HG03108 (cell line): ENCODE measurements around the gene ORM1.
"Not testable (repeated sequence)": the region's sequence is repeated elsewhere in the genome, so short reads cannot be mapped to it uniquely, and the experiment has no call there.

Source experiments
- ATAC-seq: cut with Tn5 transposase; IDR thresholded peaks from one replicate; pipeline ENCODE4 v1.9.1; 2021; ENCODE audit warnings: moderate library complexity; ENCODE audit not compliant: unreplicated experiment

Gene ORM1

GRCh38 chr9:114304416-114305188 is 18.3 kb upstream of the ORM1 start:
- ATAC-seq: no peak

- ATAC-seq: no peak
Measured at GRCh38 chr9:114307899-114308267, 15.0 kb upstream of the ORM1 start.

DNA sequence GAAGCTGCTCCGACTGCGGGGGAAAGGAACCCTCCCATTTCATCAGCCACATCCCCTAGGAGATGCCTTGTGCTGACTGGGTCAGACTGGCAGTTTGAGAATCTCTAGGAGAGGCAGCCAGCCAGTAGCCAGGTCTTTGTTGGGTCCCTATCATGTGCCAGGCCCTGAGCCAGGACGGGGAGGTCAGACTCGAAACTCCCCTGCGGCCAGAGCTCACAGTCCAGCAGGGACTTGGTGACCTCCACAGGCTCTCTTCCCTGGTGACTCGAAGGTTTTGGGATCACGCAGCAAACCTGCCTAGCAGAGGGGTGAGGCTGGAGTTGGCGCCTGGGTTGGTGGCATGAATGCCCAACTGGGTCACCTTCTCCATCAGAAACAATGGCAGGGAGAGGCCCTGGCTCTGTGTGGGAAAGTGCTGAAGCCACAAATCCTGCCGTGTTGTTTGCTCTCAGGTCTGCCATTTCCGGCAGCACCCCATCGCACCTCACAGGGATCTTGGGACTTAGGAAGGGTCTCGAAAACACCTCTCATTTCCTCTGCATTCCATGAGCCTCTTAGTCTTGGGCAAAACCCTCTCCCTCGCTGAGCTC is 14.4 kb upstream of the ORM1 start:
- no peak for ATAC-seq

GRCh38 chr9:114309096-114309495 is 13.8 kb upstream of the ORM1 start:
- no peak for ATAC-seq

- ATAC-seq: no peak
Measured at GRCh38 chr9:114310471-114311450, 12.1 kb upstream of the ORM1 start.

GRCh38 chr9:114311571-114312512 is 11.1 kb upstream of the ORM1 start:
- no peak for ATAC-seq

- no peak for ATAC-seq
Measured at GRCh38 chr9:114312513-114312875, 10.4 kb upstream of the ORM1 start.

DNA sequence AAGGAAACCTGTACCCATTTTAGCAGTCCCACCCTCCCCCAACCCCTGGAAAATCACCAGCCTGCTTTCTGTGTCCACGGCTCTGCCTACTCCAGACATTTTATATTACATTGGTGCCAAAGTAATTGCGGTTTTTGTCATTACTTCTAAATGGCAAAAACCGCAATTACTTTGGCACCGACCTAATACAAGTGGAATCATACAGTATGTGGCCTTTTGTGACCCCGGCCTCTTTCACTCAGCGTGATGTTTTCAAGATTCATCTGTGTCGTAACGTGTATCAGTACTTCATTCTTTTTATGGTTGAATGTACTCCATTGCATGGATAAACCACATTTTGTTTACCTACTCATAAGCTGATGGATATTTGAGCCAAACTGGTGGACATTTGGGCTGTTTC is 9.7 kb upstream of the ORM1 start:
- ATAC-seq: no peak

DNA sequence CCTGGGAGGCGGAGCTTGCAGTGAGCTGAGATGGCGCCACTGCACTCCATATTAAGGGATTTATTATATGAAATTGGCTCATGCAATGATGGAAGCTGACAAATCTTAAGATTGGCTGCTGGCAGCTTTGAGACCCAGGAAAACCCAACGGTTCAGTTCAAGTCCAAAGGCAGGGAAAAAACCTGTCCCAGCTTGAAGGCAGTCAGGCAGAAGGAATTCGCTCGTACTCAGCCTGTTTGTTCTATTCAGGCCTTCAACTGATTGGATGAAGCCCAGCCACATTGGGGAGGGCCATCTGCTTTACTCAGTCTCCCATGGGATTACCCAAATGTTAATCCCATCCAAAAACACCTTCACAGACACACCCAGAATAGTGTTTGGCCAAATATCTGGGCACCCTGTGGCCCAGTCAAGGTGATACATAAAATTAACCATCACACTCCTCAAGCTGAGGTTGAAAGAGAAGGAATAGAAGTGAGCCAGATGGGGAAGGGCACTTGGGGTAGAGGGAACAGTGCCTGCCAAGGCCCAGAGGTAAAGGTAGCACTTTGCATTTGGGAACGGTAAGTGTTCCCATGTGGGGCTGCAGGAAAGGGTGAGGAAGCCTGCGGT is 8.5 kb upstream of the ORM1 start:
- no peak for ATAC-seq

DNA sequence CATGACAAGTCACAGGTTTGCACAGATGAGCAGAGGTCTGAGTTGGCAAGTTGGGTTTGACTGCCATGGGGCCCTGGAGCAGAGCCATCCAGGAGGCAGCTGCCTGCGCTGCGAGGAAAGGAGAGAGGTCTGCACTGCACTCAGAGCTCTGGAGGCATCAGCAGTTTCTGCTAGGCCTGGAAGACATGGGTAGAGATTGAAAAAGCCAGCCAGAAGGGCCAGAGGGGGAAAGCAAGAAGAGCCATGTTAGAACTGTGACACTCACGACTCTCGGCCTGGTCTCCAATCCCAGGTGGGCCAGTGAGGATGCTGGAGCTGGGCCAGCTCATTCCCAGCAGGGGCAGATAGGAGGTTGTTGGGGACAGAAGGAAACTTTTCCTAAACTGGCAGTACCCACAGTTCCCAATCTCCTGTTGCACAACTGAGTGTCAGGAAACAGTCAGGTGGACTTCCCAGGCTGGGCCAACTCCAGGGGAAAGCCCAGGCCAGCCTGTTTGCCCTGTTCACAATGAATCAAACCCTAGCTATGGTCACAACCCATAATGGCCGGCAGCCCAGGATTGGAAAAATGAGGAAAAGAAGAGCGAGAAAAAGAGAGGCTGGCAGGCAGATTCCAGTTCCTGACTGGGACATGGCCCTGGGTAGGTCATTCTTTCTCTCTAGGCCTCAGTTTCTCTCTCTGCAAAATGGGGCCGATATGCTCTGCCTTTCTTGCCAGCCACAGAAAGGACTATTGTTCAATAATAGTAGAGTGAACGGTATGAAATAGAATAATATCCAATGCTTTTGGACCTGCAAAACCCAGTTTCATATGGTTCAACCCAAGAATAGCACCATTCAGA is 7.8 kb upstream of the ORM1 start:
- ATAC-seq: no peak

GRCh38 chr9:114315723-114316363 is 7.1 kb upstream of the ORM1 start:
- no peak for ATAC-seq

GRCh38 chr9:114316605-114317230 is 6.2 kb upstream of the ORM1 start:
- ATAC-seq: no peak

DNA sequence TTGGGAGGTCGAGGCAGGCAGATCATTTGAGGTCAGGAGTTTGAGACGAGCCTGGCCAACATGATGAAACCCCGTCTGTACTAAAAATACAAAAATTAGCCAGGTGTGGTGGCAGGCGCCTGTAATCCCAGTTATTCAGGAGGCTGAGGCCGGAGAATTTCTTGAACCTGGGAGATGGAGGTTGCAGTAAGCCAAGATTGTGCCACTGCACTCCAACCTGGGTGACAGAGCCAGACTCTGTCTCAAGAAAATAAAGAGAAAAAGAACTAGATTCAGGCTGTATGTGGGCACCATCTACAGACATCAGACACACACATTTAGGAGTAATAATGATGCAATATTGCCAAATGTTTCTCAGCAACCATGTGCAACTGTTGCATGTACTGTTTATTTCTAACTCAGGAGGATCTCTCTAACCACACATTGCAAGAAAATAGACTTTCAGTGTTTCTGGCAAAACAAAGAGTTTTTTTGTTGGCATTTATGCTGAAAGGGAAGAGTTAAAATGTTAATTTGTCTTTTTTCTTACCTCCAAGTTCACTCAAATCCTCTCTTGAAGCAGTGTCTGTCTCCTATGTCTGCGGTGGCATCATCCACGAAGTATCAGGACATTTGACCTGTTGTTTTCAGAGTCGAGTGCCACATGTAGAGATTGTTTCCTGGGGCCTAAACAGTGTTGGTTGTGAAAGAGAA is 5.1 kb upstream of the ORM1 start:
- no peak for ATAC-seq

DNA sequence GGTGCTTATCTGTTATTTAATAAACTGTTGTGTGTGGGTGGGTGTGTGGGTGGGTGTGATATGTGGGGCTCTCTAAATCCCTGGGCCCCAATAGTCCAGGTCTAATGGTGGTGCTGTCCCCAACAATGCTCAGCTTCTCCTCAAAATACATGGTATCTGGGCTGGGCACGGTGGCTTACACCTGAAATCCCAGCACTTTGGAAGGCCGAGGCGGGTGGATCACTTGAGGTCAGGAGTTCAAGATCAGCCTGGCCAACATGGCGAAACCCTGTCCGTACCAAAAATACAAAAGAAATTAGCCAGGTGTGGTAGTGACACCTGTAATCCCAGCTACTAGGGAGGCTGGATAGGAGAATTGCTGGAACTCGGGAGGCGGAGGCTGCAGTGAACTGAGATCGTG is 4.5 kb upstream of the ORM1 start:
- ATAC-seq: no peak

DNA sequence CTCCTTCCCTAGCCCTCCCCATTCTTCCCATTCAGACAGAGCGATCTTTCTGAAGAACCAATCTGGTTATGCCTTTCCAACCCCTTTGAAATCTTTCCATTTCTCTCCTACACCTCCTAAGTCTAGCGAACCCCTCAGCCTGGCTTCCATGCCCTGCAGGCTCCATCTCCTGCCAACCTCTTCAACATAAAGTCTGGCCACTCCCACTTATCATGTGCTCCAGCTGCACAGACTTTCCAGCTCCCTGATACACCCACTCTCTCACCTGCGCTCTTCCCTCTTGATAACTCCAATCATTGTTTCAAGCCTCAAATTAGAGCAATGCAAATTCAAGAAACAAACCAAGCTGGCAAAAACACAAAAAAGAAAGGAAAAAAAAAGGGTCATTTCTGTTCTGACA is 3.8 kb upstream of the ORM1 start:
- ATAC-seq: no peak

- ATAC-seq: not testable (repeated sequence)
Measured at GRCh38 chr9:114320710-114321109, 2.2 kb upstream of the ORM1 start.

DNA sequence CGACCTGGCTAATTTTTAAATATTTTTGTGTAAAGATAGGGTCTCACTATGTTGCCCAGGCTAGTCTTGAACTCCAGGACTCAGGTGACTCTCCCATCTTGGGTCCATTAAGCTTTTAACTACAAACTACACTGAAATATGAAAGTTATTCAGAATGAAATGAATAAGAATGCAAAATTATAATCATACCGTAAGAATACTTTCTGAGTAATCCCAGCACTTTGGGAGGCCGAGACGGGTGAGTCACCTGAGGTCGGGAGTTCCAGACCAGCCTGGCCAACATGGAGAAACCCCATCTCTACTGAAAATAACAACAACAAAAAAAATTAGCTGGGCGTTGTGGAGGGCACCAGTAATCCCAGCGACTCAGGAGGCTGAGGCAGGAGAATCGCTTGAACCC is 1.1 kb upstream of the ORM1 start:
- no peak for ATAC-seq
